ENCODE measurements around the gene SLC25A51. TPM values are rescaled to one million over a fixed set of nuclear protein-coding genes. Genes with fewer than 3 reads are reported as not detected.
A peak's percentile ranks its signal among the peaks of the same experiment; 100 is the strongest.

SLC25A51 gene
- total RNA-seq, 1 experiment from 2014 or later, result 12.9 TPM

DNA sequence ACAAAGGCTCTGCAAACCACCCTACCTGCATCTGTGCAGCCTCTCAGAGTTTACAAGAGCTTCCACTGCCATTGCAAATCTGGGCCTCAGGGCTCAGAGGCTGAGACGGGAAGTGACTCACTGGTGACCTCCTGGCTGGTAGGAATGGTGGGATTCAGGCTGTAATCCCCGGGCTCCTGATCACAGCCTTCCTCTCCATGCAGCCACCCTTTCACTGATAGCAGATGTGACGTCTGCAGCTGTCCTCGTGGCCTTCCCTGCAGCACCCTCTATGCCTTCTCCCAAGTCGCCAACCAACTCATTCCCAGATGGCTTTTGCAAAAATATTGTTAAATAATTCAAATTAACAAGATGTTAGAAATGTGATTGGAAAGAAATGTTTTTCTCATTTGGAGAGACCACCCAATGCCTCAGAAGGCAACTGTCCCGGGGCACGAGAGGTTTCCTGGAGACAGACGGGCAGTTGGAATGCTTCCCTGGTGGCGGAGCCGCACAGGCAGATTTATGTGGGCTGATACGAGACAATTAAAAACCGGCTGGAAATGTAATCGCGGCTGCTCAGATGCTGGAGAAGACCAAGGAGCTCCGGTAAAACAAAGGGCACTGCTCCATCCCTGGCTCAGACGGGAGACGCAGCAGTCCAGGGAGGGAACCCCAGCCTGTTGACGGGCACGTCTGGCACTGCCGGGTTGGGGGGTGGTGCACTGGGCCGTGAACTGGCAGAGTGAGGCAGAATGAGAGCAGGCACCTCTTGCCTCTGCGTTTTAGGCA is 34.4 kb upstream of the SLC25A51 start:
- Histone ChIP-seq H3K4me1 (ENCODE audit: insufficient read depth, low read length) (no peaks in the 10 kb centered on the region; the same call in 1 of the 2 replicates), H3T11ph (ENCODE audit: low read length) (no peak overlapping the region), H2BK120ac (ENCODE audit: low read depth, low read length, poor library complexity, severe bottlenecking) (no peak overlapping the region), H3K79me2 (ENCODE audit: insufficient read depth, low read length) (no peaks in the 10 kb centered on the region), H3K27ac (ENCODE audit: insufficient read length, low read depth, low read length) (no peak overlapping the region), H4K5ac (ENCODE audit: insufficient read length, low read depth, low read length) (no peak overlapping the region), H2AK5ac (ENCODE audit: insufficient read length, low read length) (no peak overlapping the region), H3K79me1 (ENCODE audit: insufficient read depth, low read depth, low read length, poor library complexity, severe bottlenecking) (no peaks in the 10 kb centered on the region), H4K20me1 (ENCODE audit: control insufficient read depth, insufficient read depth, insufficient read length) (no peaks in the 10 kb centered on the region), H2BK20ac (ENCODE audit: low read depth, low read length, poor library complexity, severe bottlenecking) (no peak overlapping the region), H2BK12ac (ENCODE audit: insufficient read length, low read depth, low read length) (no peak overlapping the region), H2BK5ac (ENCODE audit: insufficient read length, low read length) (no peak overlapping the region), H3K18ac (ENCODE audit: insufficient read length, low read depth, low read length) (no peak overlapping the region), H3K56ac (ENCODE audit: insufficient read length, low read depth, low read length) (no peak overlapping the region), H3K23me2 (ENCODE audit: insufficient read length, low read depth, low read length, poor library complexity, severe bottlenecking) (no peaks in the 10 kb centered on the region), H3K14ac (ENCODE audit: insufficient read depth, low read length) (no peak overlapping the region), H3K4ac (ENCODE audit: low read depth, low read length) (no peak overlapping the region), H3K9me3 (ENCODE audit: control insufficient read depth, low read depth, low read length) (no peaks in the 10 kb centered on the region), H2AFZ (ENCODE audit: low read length) (no peak overlapping the region), H4K91ac (ENCODE audit: insufficient read length, low read depth, low read length) (no peak overlapping the region), H4K8ac (replicated peaks; ENCODE audit: insufficient read length, low read depth, low read length) (no peak overlapping the region), H3K27me3 (ENCODE audit: insufficient read depth, low read length) (no peaks in the 10 kb centered on the region), H2BK15ac (ENCODE audit: low read depth, low read length) (no peak overlapping the region), H3K9ac (ENCODE audit: extremely low read depth, insufficient read length, low read length) (no peak overlapping the region), H3K23ac (ENCODE audit: insufficient read length, low read depth, low read length) (no peak overlapping the region), H3K4me2 (ENCODE audit: insufficient read depth, insufficient read length, low read length) (no peak overlapping the region)
- Mint-ChIP-seq H3K9me3 (no peaks in the 10 kb centered on the region), H3K36me3 (ENCODE audit: insufficient read depth in 1 of 3, low read depth in 3 of 3) (no peaks in the 10 kb centered on the region; a peak in 1 of 7 replicates), H3K4me1 (peaks cover 19 to 29% of the 10 kb centered on the region in 2 experiments), H3K27ac (peak overlapping the region in 2 of 3 experiments; percentile 59 to 68; a peak in 3 of 7 replicates), H3K4me3 (no peak overlapping the region), H3K27me3 (ENCODE audit: low read depth) (no peaks in the 10 kb centered on the region)
- no CpG with 5 or more reads among the region's 22 CpGs for WGBS (ENCODE audit: extremely low coverage, insufficient read length, low lambda C conversion rate)
- DNase-seq, result no peak
- TF ChIP-seq, protein P1, sequence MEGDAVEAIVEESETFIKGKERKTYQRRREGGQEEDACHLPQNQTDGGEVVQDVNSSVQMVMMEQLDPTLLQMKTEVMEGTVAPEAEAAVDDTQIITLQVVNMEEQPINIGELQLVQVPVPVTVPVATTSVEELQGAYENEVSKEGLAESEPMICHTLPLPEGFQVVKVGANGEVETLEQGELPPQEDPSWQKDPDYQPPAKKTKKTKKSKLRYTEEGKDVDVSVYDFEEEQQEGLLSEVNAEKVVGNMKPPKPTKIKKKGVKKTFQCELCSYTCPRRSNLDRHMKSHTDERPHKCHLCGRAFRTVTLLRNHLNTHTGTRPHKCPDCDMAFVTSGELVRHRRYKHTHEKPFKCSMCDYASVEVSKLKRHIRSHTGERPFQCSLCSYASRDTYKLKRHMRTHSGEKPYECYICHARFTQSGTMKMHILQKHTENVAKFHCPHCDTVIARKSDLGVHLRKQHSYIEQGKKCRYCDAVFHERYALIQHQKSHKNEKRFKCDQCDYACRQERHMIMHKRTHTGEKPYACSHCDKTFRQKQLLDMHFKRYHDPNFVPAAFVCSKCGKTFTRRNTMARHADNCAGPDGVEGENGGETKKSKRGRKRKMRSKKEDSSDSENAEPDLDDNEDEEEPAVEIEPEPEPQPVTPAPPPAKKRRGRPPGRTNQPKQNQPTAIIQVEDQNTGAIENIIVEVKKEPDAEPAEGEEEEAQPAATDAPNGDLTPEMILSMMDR (conservative IDR thresholded peaks at IDR 0.05), result no peak

All from H9 (cell line).